Raji (cell line): Measurements from ENCODE around the gene MIB2.

Experiments
- POLR2A ChIP-seq: IDR thresholded peaks from 2 replicates; pipeline ENCODE4 v1.6.1; 2011; ENCODE audit warnings: low read depth, low read length, control low read depth; ENCODE audit not compliant: insufficient read depth

The MIB2 gene

GRCh38 chr1:1620433-1621139, 5.3 kb downstream of the MIB2 start:
- no peak for TF ChIP-seq POLR2A

GRCh38 chr1:1621173-1622009, 6.1 kb downstream of the MIB2 start:
- TF ChIP-seq POLR2A: no peak

GRCh38 chr1:1622010-1622787, 6.9 kb downstream of the MIB2 start:
- no peak for TF ChIP-seq POLR2A

GRCh38 chr1:1622788-1623094, 7.4 kb downstream of the MIB2 start:
- TF ChIP-seq POLR2A: no peak

- no peak for TF ChIP-seq POLR2A
Observed at GRCh38 chr1:1623181-1623630, 7.9 kb downstream of the MIB2 start.

- no peak for TF ChIP-seq POLR2A
Observed at GRCh38 chr1:1623631-1624442, 8.5 kb downstream of the MIB2 start.

- TF ChIP-seq POLR2A: no peak
Observed at GRCh38 chr1:1624443-1625403, 9.4 kb downstream of the MIB2 start.

- TF ChIP-seq POLR2A: no peak
Observed at GRCh38 chr1:1625404-1625775, 10.1 kb downstream of the MIB2 start.

GRCh38 chr1:1625824-1626206, 10.5 kb downstream of the MIB2 start:
- TF ChIP-seq POLR2A: no peak

- TF ChIP-seq POLR2A: no peak
Observed at GRCh38 chr1:1626207-1627141, 11.2 kb downstream of the MIB2 start.

GRCh38 chr1:1627261-1627828, 12.0 kb downstream of the MIB2 start:
- no peak for TF ChIP-seq POLR2A
